HL-60 (cell line): ENCODE results near the gene NRXN3.

ENCODE experiments used
- DNase-seq, 2 experiments: peaks; one replicate each; pipeline ENCODE4 v3.0.0-alpha.2; 2010 to 2020; ENCODE audit warnings: low read depth in 1 of 2, low spot score in 1 of 2
- H3K27ac ChIP-seq: fragments of 250-450 bp; sonication (Bioruptor Pico); replicated peaks from 2 replicates; pipeline ENCODE4 v1.5.1; 2020; ENCODE audit warnings: mild to moderate bottlenecking, moderate library complexity
- H3K27me3 ChIP-seq: fragments of 250-450 bp; sonication (Bioruptor Pico); 2 replicates; pipeline ENCODE4 v1.5.1; 2021; ENCODE audit warnings: mild to moderate bottlenecking, moderate library complexity; ENCODE audit not compliant: insufficient read depth, poor library complexity, severe bottlenecking
- H3K4me3 ChIP-seq: replicated peaks from 2 replicates; pipeline ENCODE4 v1.5.1; 2011; ENCODE audit warnings: mild to moderate bottlenecking, control low read depth, low read length; ENCODE audit not compliant: insufficient read depth
- CTCF ChIP-seq: IDR thresholded peaks from one replicate; pipeline ENCODE4 v1.5.1; 2011; ENCODE audit warnings: low read length, control low read depth, inconsistent platforms; ENCODE audit not compliant: insufficient read depth
- GABPA ChIP-seq: IDR thresholded peaks from 2 replicates; pipeline ENCODE4 v1.6.1; 2012; ENCODE audit warnings: low read depth
- POLR2AphosphoS5 ChIP-seq: IDR thresholded peaks from 2 replicates; pipeline ENCODE4 v1.6.1; 2012; ENCODE audit warnings: low read depth
- REST ChIP-seq: IDR thresholded peaks from 2 replicates; pipeline ENCODE4 v1.6.1; 2012; ENCODE audit warnings: low read depth; ENCODE audit not compliant: insufficient replicate concordance
- SPI1 ChIP-seq: IDR thresholded peaks from 2 replicates; pipeline ENCODE4 v1.6.1; 2012; ENCODE audit warnings: low read depth, mild to moderate bottlenecking, borderline replicate concordance

The NRXN3 gene

GRCh38 chr14:79629411-79630287 lies 1459.5 kb downstream of the NRXN3 start:
- DNase-seq: no peak
- TF ChIP-seq GABPA: no peak
- no peak for TF ChIP-seq POLR2AphosphoS5
- TF ChIP-seq CTCF: no peak
- TF ChIP-seq REST: no peak
- no peak for TF ChIP-seq SPI1
- H3K27me3 ChIP-seq: no peaks in the 10 kb centered on the region
- no peak overlapping the region for H3K4me3 ChIP-seq
- no peak overlapping the region for H3K27ac ChIP-seq

GRCh38 chr14:79630288-79630960 lies 1460.3 kb downstream of the NRXN3 start:
- H3K27ac ChIP-seq: no peak overlapping the region
- no peak for TF ChIP-seq SPI1
- no peak for TF ChIP-seq REST
- TF ChIP-seq POLR2AphosphoS5: no peak
- no peak for TF ChIP-seq GABPA
- TF ChIP-seq CTCF: no peak
- H3K4me3 ChIP-seq: no peak overlapping the region
- no peaks in the 10 kb centered on the region for H3K27me3 ChIP-seq
- DNase-seq: no peak

GRCh38 chr14:79631276-79631675 lies 1461.1 kb downstream of the NRXN3 start:
- no peaks in the 10 kb centered on the region for H3K27me3 ChIP-seq
- H3K27ac ChIP-seq: no peak overlapping the region
- H3K4me3 ChIP-seq: no peak overlapping the region
- no peak for DNase-seq
- TF ChIP-seq CTCF: no peak
- TF ChIP-seq POLR2AphosphoS5: no peak
- TF ChIP-seq GABPA: no peak
- TF ChIP-seq SPI1: no peak
- no peak for TF ChIP-seq REST
